PC-3 (cell line): Measurements from ENCODE around the gene CUL3. TPM values are rescaled to one million over a fixed set of nuclear protein-coding genes. Genes with fewer than 3 reads are reported as not detected.

Source experiments
- ATAC-seq: fragments of 200-7000 bp; cut with Tn5 transposase; 2 replicates; pipeline ENCODE4 v1.9.1; 2020; ENCODE audit warnings: mild to moderate bottlenecking, moderate library complexity
- BruUV-seq: library from RNA; stranded (reverse); fragments of 400-500 nt; replicated peaks from 2 replicates; lab custom pipeline; 2021; lab: Mats Ljungman, UMichigan
- CTCF ChIA-PET: fragments of 300-600 bp; sonication (Branson Sonifier 250); formaldehyde crosslinking; loops from one replicate; lab custom pipeline; 2022; ENCODE audit warnings: antibody characterized with exemption; lab: Charles Lee
- POLR2A ChIA-PET: fragments of 300-600 bp; sonication (Branson Sonifier 250); formaldehyde crosslinking; loops from one replicate; lab custom pipeline; 2022; ENCODE audit warnings: antibody characterized with exemption; ENCODE audit not compliant: unreplicated experiment; lab: Charles Lee
- DNase-seq: peaks from one replicate; pipeline ENCODE4 v3.0.0-alpha.2; 2015
- H2AFZ ChIP-seq: fragments of 300-600 bp; sonication (generic); 2 replicates; pipeline ENCODE4 v1.6.0; 2016; ENCODE audit warnings: antibody characterized with exemption, low read length
- H3F3A ChIP-seq: fragments of 300-600 bp; sonication (generic); one replicate; pipeline ENCODE4 v1.6.0; 2017; ENCODE audit warnings: antibody characterized with exemption, low read length, control low read depth, mild to moderate bottlenecking; ENCODE audit not compliant: unreplicated experiment
- H3K27ac ChIP-seq: fragments of 300-600 bp; sonication (generic); 2 replicates; pipeline ENCODE4 v1.5.1; 2016; ENCODE audit warnings: mild to moderate bottlenecking, low read length
- H3K27me3 ChIP-seq: fragments of 300-600 bp; sonication (generic); 2 replicates; pipeline ENCODE4 v1.6.1; 2016; ENCODE audit warnings: low read length, mixed read lengths
- H3K36me3 ChIP-seq: fragments of 300-600 bp; sonication (generic); 2 replicates; pipeline ENCODE4 v1.6.1; 2016; ENCODE audit warnings: low read depth, mixed run types, low read length, mixed read lengths
- H3K4me1 ChIP-seq: fragments of 300-600 bp; sonication (generic); 2 replicates; pipeline ENCODE4 v1.5.1; 2016; ENCODE audit warnings: low read length; ENCODE audit not compliant: insufficient read depth
- H3K4me2 ChIP-seq: fragments of 300-600 bp; sonication (generic); 2 replicates; pipeline ENCODE4 v1.6.0; 2016; ENCODE audit warnings: low read length
- H3K4me3 ChIP-seq: fragments of 300-600 bp; sonication (generic); 2 replicates; pipeline ENCODE4 v1.5.1; 2016; ENCODE audit warnings: mild to moderate bottlenecking, low read length, mixed read lengths
- H3K79me2 ChIP-seq: fragments of 300-600 bp; sonication (generic); 2 replicates; pipeline ENCODE4 v1.6.1; 2017; ENCODE audit warnings: low read length, mixed read lengths
- H3K9ac ChIP-seq: fragments of 300-600 bp; sonication (generic); 2 replicates; pipeline ENCODE4 v1.6.0; 2016; ENCODE audit warnings: mild to moderate bottlenecking, low read length
- H3K9me2 ChIP-seq: fragments of 300-600 bp; sonication (generic); replicated peaks from 2 replicates; pipeline ENCODE4 v1.6.1; 2016; ENCODE audit warnings: mixed run types, low read length, mixed read lengths
- H3K9me3 ChIP-seq: fragments of 300-600 bp; sonication (generic); 2 replicates; pipeline ENCODE4 v1.6.1; 2016; ENCODE audit warnings: low read length, mixed read lengths
- H4K20me1 ChIP-seq: fragments of 300-600 bp; sonication (generic); 2 replicates; pipeline ENCODE4 v1.6.1; 2016; ENCODE audit warnings: low read length, mixed read lengths
- CTCF ChIP-seq: fragments of 300-600 bp; sonication (generic); conservative IDR thresholded peaks from 2 replicates; pipeline ENCODE4 v1.5.1; 2017; ENCODE audit warnings: antibody characterized with exemption, low read depth, mild to moderate bottlenecking, low read length
- EZH2 ChIP-seq: fragments of 300-600 bp; sonication (generic); IDR thresholded peaks from one replicate; pipeline ENCODE4 v1.6.1; 2017; ENCODE audit warnings: antibody characterized with exemption, mild to moderate bottlenecking, low read length; ENCODE audit not compliant: unreplicated experiment
- EZH2phosphoT487 ChIP-seq: fragments of 300-600 bp; sonication (generic); IDR thresholded peaks from 2 replicates; pipeline ENCODE4 v1.6.1; 2018; ENCODE audit warnings: mild to moderate bottlenecking, antibody characterized with exemption, low read length, borderline replicate concordance
- intact Hi-C: fragments of 100-400 bp; cut with micrococcal nuclease; formaldehyde crosslinking; loops from 2 replicates; pipeline ENCODE4 v1.9.0; 2023
- total RNA-seq: library from RNA; depleted of rRNA; stranded (reverse); fragments of >200 nt; gene quantifications from 2 replicates; pipeline ENCODE4 v1.2.3, GENCODE V29; 2014

Gene CUL3
- total RNA-seq, 1 experiment from 2014 or later = 50.4 TPM

- H2AFZ ChIP-seq = no peak overlapping the region
- ChIA-PET POLR2A (no interaction called here), CTCF (no interaction called here)
- TF ChIP-seq EZH2 = no peak
- TF ChIP-seq CTCF = no peak
- no peak for TF ChIP-seq EZH2phosphoT487
- peaks cover 10% of the 10 kb centered on the region for H4K20me1 ChIP-seq
- H3K4me1 ChIP-seq = no peaks in the 10 kb centered on the region
- H3K79me2 ChIP-seq = peaks cover 90% of the 10 kb centered on the region
- peaks cover 4% of the 10 kb centered on the region; the same call in 1 of the 2 replicates for H3K36me3 ChIP-seq
- no peak overlapping the region for H3K4me2 ChIP-seq
- intact Hi-C loops = no loop called here
- H3F3A ChIP-seq = no peaks in the 10 kb centered on the region
- H3K4me3 ChIP-seq = no peak overlapping the region
- H3K27ac ChIP-seq = no peak overlapping the region
- no TSS peak for BruUV-seq
- no peaks in the 10 kb centered on the region for H3K9me2 ChIP-seq
- no peaks in the 10 kb centered on the region for H3K27me3 ChIP-seq
- H3K9ac ChIP-seq = no peak overlapping the region
- DNase-seq (no peak), ATAC-seq (no peak)
- H3K9me3 ChIP-seq = no peaks in the 10 kb centered on the region
Measured at GRCh38 chr2:224552771-224553170, 32.4 kb downstream of the CUL3 start.

- ChIA-PET CTCF (no interaction called here), POLR2A (no interaction called here)
- ATAC-seq = no peak
- peaks cover 4% of the 10 kb centered on the region; the same call in 1 of the 2 replicates for H3K36me3 ChIP-seq
- BruUV-seq = no TSS peak
- TF ChIP-seq EZH2phosphoT487 = no peak
- no peak for TF ChIP-seq EZH2
- no peak for TF ChIP-seq CTCF
- no peak overlapping the region for H3K4me2 ChIP-seq
- H3K27me3 ChIP-seq = no peaks in the 10 kb centered on the region
- no peaks in the 10 kb centered on the region for H3K9me3 ChIP-seq
- H3K79me2 ChIP-seq = peaks cover 90% of the 10 kb centered on the region
- peaks cover 9% of the 10 kb centered on the region for H4K20me1 ChIP-seq
- H3K27ac ChIP-seq = no peak overlapping the region
- H3K4me3 ChIP-seq = no peak overlapping the region
- no peaks in the 10 kb centered on the region for H3K4me1 ChIP-seq
- intact Hi-C loops = no loop called here
- DNase-seq = no peak
- no peak overlapping the region for H3K9ac ChIP-seq
- no peaks in the 10 kb centered on the region for H3F3A ChIP-seq
- H2AFZ ChIP-seq = no peak overlapping the region
- no peaks in the 10 kb centered on the region for H3K9me2 ChIP-seq
Measured at GRCh38 chr2:224551693-224552092, 33.5 kb downstream of the CUL3 start.

- BruUV-seq = no TSS peak
- no peak overlapping the region for H3K4me2 ChIP-seq
- no peaks in the 10 kb centered on the region for H3K27me3 ChIP-seq
- intact Hi-C loops = no loop called here
- H3K36me3 ChIP-seq = peaks cover 6% of the 10 kb centered on the region; the same call in 1 of the 2 replicates
- H3K4me1 ChIP-seq = no peaks in the 10 kb centered on the region
- H2AFZ ChIP-seq = no peak overlapping the region
- H3F3A ChIP-seq = no peaks in the 10 kb centered on the region
- TF ChIP-seq EZH2phosphoT487 = no peak
- no peak for TF ChIP-seq EZH2
- no peak for TF ChIP-seq CTCF
- no peak for ATAC-seq
- H3K9ac ChIP-seq = no peak overlapping the region
- ChIA-PET POLR2A (interaction anchor here (0.6 kb wide), 1 partner anchor 1779 kb away, joined by 5 read pairs; no protein-coding TSS in a partner anchor), CTCF (no interaction called here)
- no peak for DNase-seq
- H3K79me2 ChIP-seq = peaks cover 92% of the 10 kb centered on the region
- no peaks in the 10 kb centered on the region for H3K9me3 ChIP-seq
- no peaks in the 10 kb centered on the region for H3K9me2 ChIP-seq
- H3K4me3 ChIP-seq = no peak overlapping the region
- H3K27ac ChIP-seq = no peak overlapping the region
- peaks cover 4% of the 10 kb centered on the region; the same call in 1 of the 2 replicates for H4K20me1 ChIP-seq
Measured at GRCh38 chr2:224546926-224547325, 38.2 kb downstream of the CUL3 start.
